Measurements from ENCODE around the gene PCAT7.
A peak's percentile ranks its signal among the peaks of the same experiment; 100 is the strongest.
"Not testable (repeated sequence)": the region's sequence is repeated elsewhere in the genome, so short reads cannot be mapped to it uniquely, and the experiment has no call there.

PCAT7 gene

DNA sequence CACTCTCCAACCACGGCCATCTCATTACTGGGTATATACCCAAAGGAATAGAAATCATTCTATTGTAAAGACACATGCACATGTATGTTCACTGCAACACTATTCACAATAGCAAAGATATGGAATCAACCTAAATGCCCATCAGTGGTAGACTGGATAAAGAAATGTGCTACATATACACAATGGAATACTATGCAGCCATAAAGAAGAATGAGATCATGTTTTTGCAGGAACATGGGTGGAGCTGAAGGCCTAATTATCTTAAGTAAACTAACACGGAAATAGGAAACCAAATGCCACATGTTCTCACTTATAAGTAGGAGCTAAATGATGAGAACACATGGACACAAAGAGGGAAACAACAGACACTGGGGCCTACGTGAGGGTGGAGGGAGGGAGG lies 9.4 kb downstream of the PCAT7 start:
- DNase-seq = not testable (repeated sequence)

DNA sequence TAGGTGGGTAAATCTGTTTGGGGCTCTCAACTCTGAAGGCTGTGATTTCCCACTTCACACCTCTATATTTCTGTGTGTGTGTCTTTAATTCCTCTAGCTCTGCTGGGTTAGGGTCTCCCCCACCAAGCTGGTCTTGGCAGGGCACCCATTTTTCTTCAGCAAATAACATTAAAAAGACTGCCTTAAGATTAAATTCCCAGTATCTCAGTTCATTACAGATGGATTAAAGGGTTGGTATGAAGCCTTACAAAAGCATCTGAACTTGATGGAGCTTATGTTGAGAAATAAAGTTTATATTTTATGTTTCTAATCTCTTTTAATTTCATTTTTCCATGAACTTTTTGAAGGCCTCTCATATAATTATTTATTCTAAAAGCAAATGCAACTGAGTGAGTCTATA lies 11.7 kb downstream of the PCAT7 start:
- DNase-seq = no peak

DNA sequence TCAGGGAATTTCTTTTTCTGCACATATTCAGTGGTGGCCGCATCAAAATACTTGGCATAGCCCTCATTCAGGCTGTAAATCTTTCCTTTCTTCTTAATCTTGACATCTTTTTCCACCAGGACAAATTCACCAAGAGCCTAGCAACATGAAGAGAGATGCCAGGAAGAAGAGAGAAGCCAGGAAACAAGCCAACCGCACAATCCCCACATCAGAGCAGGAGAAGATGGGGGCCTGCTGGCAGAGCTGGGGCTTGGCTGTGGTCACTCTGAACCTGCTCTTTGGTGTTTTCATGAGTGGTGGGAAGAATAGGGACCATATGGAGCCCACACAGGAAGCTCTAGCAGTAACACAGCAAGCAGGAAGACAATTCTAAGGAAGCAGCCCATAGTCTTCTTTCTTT lies 12.4 kb downstream of the PCAT7 start:
- DNase-seq = no peak

DNA sequence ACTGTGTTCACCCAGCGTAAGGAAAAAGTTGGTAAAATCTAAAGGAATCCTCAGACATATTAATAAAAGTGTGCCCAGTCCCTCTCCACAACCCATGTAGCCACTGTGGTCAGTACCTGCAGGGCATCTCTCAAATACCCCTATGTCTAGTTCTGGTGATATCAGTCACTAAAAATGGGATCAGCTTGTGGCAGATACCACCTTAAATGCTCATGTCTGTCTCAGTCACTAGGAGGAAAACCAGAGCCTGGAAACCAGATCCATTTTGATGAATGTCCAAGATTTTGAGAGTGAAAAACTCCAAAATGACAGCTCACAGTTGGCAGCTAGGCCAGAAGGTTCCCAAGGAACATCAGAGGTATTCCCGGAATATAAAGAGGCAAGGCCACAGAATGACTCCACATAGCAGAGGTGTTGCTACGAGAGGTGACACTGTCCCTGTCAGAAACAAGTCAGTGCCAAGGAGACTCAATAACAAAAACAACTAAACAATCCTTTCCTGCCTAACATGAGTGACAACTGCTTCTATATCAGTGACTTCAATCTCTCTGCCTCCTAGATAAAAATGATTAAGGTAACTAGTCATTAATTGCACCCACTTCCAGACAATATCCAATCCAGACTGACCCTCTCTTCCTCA lies 13.5 kb downstream of the PCAT7 start:
- DNase-seq = no peak

DNA sequence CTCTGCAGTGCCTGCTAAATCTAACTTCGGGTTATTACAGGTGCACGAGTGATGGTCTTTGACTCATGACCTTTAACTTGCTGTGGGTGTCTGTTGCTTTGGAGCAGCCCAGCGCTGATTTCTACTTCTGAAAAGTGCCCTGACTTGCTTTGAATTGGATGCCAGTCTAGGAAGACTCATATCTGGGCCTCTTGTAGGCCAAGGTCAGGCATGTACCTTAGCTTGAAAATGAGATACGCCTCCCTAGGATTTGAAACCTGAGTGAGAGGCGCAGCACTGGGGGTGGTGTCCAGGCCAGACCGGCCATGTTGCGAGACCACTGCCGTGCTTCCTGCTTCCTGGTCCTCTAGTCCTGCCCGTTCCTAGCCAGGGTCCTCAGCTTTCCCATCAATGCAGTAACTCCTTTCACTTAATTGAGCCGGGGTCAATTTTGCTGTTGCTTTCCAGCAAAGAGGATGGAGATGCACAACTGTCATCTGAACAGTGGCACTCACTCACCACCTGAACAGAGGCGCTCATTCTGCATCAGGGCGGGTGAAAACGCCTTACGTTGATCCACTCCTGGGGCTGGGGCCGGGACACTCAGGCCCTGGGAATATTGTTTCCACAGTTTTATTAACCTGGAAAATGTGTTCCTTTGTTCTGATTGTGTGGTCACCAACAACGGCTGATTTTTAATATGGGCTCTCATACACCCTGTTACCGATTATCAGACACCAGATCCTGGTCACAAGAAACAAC lies 14.3 kb downstream of the PCAT7 start:
- DNase-seq = no peak

DNA sequence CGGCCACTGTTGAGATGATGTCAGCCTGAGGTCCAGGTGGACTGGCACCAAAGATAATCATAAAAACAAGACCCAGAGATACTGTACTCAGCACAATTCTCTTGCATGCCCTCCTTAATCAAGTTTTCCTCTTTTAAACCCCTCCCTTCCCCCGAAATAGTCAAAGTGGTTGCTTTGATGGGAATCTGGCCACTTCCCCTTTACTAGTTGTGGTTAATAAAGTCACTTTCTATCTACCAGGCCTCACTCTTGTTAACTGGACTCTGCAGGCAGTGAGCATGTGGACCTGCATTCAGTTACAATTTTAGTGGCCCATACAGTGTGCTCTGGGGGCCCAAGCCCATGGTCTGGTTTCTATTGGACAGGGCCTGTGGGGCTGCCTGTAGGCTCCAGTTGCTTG lies 21.2 kb downstream of the PCAT7 start:
- no peak for DNase-seq

DNA sequence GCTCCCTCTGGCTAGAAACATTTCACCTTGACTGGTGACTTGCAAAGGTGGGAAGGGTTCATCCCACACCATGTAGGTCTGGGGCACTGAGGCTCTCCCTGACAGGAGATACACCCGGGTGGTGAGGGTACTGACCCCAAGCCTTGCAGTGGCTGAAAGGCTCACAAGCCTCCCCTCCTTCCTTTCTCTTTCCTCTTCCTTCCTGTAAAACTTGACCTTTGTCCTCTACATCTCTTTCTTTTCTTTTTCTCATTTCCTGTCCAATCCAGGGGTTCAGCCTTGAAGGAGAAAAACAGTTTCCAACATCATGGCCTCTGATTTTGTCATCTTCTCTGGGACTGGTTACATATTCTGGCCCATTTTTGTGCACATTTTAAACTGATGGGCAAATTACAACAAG lies 22.2 kb downstream of the PCAT7 start:
- DNase-seq = no peak

DNA sequence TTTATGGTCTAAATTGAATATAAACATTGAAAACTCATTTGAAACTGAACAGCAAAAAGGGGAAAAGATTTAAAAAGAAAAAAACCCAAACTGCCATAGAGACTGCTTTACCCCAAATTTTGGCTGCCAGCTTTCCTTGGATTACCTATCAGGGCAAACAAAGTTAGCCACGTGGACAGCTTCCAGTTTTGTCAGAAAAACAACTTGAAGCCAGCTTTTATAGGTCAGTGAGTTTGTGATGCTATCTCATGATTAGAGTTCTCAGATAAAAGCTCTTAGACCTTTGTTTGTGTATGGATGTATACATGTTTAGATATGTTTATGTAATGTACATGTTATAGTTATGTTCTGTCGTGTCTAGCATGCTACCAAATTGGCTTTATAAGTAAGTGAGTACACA lies 22.7 kb downstream of the PCAT7 start:
- DNase-seq = no peak

DNA sequence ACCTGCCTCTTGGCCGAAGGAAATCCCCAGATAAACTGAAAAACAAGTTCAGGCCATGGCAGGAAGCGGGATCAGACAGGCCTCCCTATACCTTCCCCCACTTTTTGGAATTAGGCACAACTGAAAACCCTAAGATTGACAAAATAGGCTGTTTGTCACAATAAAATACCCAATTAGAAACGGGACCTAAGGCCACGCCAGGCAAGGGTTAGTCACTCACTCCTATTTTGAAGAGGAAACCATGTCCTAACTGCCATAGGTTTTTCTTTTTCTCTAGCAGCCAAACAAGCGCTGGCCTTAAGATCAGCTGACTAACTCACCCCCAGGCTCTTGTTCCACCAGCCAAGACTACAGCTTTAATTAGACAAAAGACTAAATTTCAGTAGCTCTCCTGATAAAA lies 26.8 kb downstream of the PCAT7 start:
- no peak for DNase-seq

DNA sequence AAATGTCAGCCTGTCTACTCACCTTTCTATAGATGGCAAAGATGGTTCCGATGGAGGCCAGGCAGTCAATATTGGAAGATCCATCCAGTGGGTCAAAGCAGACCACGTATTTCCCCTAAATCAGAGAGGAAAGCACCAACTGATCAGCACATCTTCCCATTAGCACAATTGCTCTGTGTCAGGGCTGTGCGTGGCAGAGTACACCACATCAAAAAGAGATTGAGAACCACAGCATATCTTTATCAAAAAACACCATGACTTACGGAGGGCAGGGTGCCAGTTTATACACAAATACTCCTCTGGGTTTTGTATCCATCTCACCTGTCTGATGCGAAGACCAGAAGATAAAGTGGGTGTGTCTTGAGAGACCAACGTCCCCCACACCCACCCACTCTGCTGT lies 29.7 kb downstream of the PCAT7 start:
- DNase-seq = no peak

DNA sequence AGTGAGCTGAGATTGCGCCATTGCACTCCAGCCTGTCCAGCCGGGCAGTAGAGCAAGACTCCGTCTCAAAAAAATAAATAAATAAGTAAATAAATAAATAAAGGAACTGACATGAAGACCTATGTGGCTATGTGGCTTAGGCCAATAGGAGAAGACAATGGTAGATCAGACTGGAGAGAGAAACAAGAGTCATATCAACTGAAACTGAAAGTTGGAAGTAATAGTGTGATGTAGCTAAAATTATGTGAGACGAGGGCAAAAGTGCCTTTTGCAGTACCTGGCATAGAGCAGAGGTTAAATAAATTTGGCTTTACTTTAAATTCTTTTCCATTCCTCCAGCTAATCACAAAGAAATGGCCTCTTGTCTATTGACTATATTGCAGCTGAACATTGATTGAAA lies 31.4 kb downstream of the PCAT7 start:
- DNase-seq = no peak

DNA sequence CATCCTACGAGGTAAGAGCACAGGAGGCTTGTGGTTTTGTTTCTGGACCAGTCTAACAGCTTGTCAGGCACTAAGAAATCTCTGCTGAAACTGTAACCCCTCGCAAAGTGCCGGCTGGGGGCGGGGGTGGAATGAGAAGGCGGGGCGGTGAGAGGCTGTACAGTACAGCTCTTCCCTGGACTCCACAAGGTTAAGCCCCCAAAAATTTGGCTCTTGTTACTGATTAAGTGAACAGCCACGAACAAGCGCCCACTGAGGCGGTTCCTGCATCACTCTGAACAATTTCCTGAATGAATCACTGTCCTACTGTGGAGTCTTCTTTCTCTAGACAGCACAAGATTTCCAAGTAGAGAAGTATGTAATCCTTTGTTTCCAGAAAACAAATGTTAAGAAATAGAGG lies 31.9 kb downstream of the PCAT7 start:
- DNase-seq = no peak

DNA sequence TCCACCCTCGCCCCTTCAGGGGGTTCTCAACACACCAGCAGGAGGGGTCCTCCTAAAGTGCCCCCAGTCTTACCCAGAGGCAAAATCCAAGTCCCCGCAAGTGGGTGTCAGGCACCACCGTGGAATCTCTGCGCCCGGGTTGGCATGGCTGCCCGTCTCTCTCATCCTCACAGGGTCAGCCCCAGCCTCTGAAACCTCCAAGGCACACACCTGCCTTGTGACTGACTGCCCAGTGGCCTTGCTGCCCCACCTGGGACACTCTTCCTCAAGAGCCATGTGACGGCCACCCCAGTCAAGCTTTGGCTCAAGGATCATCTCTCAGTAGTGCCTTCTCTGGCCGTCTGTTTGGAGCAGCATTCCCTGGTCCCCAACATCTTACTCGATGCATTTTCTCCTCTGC lies 33.8 kb downstream of the PCAT7 start:
- no peak for DNase-seq

DNA sequence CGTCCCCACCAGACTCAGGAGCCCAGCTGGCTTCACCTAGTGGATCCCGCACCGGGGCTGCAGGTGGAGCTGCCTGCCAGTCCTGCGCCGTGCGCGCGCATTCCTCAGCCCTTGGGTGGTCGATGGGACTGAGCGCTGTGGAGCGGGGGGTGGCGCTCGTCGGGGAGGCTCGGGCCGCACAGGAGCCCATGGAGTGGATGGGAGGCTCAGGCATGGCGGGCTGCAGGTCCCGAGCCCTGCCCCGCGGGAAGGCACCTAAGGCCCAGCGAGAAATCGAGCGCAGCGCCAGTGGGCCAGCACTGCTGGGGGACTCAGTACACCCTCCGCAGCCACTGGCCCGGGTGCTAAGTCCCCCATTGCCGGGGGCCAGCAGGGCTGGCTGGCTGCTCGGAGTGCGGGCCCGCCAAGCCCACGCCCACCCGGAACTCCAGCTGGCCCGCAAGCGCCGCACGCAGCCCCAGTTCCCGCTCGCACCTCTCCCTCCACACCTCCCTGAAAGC lies 36.2 kb downstream of the PCAT7 start:
- DNase-seq = not testable (repeated sequence)

DNA sequence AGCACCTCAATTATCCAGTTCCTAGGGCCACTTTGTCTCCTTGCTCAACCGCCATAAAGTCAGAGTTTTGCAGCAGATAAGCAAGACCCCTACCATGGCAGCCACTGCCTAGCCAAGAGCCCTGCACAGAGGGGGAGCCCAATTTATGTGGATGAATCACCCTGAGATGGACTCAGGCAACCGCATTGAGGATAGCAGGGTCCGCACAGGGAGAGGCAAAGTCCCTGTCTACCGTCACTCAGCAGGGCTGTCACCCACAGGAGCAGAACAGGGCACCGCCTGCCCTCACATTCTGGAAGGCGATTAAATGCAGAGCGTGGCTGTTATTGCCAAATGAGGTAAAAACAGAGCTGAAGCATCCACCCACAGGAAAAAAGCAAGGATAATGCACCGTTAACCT lies 37.0 kb downstream of the PCAT7 start:
- DNase-seq = no peak

DNA sequence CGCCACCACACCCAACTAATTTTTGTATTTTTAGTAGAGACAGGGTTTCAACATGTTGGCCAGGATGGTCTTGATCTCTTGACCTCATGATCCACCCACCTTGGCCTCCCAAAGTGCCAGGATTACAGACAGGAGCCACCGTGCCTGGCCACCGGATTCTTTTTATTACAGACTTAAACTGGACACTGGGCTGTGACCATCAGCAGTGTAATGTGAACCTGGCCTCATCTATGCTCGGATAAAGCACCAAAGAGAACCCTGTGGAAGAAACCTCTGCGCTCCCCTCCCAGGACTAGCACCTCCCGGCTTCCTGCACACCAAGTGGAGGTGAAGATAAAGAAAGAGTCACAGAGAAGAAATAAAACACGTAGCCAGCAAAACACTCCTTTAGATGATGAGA lies 37.8 kb downstream of the PCAT7 start:
- not testable (repeated sequence) for DNase-seq

DNA sequence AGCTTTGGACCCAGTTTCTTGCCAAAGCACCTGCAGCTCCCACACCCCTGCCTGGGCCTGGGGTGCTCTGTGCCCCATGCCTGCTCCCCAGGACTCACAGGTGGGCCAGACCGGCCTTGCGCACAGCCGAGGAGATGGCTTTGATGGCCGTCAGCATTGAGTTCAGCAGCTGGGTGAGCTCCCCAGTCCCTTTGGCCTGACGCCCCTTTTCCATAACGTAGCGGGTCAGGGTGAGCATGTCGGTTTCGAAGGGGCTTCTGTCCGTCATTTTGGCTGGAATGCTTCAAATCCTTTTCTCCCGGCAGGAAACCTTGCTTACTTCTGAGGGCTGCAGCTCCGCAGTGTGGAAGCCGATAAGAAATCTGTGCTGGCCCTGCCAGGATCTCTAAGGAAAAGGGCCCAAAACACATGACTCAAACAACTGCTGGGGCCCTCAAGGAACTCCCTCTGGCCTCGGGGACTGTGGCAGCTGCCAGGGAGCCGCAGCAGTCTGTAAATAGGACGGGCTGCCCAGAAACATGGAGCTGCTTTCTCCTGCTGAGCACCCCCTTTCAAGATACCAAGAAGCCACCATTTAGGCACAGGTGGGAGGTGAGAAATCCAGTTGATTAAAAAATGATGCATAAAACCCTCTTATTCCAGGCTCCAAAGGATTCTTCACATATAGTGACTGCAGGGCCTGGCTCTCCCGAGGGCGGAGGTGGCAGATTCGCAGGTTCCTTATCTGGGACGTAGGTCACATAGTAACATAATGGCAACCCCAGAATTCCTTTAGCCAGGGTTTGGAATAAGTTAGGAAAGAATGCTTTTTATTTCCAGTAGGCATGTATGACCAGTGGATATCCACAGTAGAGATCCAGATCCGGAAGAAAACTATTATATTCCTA lies 38.8 kb downstream of the PCAT7 start, which contains the start of gene FBP2:
Gene FBP2, minus strand, starts transcription at position 366 of the 887 bp plus-strand sequence. Its CDS starts 98 bp downstream, at position 268.
- DNase-seq = no peak

DNA sequence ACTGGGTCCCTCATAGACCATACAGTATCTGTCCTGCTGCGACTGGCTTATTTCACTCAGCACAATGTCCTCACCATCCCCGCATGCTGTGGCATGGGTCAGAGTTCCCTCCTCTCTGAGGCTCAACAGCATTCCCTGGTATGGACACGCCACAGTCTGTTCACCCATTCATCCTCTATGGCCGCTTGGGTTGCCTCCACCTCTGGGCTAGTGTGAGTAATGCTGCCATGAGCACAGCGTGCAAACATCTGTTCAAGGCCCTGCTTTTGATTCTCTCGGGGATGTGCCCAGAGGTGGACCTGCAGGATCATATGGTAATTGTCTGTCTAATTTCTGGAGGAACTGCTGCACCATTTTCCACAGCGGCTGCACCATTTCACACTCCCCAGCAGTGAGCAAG lies 44.2 kb downstream of the PCAT7 start:
- no peak for DNase-seq

DNA sequence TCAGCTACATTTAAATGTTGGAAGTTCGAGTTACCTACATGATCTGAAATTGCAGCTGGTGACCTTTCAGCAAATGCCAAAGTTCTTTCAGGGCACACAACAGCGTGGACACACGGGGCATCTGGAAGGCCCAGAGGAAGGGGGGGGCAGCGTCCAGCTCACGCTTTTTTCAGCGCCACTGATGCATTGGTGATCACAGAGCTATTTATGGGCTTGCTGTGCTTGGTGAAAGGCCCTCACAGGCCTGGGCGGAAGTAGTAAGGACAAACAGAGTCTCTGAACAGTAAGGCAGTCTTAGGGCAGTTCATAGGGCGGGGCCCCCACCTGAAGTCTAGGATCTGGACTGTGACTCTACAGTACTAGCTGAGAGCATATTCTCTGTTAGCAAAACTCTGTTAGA lies 45.4 kb downstream of the PCAT7 start:
- DNase-seq = peak; percentile 4

DNA sequence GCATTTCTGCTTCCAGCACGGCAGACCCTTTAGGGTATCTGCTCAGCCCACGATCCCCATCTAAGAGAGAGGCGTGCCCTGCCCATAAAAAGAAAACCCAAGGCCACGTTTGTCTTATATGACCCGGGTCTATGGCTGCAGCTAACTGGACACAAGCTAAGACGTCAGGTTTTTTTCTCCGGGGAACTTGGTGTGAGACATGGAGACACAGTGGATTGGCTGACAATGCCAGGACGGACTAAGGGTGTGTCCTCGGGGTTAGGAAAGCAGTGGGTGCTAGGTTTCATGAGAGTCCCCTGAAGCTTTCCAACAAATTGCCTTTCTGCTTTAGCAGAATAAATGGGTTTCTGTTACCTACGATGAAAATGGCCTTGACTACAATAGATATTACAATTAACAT lies 45.8 kb downstream of the PCAT7 start:
- no peak for DNase-seq

DNA sequence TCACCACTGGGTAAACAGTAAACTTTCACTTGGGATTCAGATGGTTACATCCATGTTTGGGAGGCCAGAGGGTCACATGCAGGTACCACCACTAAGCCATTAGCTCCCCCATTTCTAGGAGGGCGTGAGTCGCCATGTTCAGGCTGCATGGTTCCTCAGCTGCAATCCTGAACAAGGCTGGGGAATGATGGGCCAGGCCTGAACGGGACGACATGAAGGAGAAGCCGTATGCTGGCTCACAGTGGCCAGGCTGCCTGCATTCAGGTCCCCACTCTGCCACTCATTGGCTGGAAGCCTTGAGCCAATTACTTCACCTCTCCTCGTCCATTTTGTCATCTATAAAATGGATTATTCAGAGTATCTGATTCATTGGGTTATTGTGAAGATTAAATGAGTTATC lies 47.8 kb downstream of the PCAT7 start:
- no peak for DNase-seq

DNA sequence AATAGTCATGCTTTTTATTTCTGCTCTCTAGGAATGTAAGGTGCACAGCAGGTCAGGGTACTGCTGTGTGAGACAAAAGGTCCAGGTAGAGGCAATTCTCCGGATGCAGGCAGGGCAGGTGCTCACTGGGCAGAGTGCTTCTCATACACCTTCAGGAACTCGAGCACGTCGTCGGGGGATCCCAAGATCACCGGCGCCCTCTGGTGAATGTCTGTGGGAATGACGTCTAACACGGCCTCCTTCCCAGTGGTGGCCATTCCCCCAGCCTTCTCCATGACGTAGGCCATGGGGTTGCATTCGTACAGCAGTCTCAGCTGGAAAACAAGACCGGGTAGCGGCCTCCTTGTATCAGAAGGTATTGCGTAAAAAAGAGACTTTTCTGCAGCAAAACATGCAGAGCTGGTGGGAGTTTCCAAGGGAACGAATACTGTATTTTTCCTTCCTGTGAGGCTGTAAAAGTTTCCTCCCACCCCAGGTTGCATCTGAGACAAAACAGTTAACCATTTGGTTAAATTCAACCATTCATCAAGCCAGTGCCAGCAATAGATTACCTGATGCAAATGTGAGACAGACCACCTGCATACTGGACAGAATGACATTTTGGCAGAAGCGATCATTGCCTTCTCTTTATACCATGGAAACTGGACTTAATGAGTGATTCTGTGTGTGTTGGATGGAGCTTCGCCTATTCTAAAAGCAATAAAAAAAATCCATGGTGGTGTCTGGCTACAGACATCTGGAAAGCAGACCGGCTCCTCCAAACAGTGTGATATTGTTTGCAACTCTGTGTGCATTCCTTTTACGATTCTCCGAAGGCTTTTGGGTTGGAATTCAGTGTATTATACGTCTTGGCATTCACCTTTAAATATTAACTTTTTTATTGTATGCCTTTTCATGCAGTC lies 48.6 kb downstream of the PCAT7 start:
- DNase-seq = peak; percentile 42

All from SHP77 treated with DMSO at 0.1 percent for 48 hours (cell line).